Gastrocnemius medialis (tissue), 4 donors: ENCODE results near the gene TMEM8B.

Experiments
- CTCF ChIP-seq, 5 experiments: fragments of 450-650 bp in 3 of 5; fragments of 200-600 bp in 2 of 5; sonication (generic) in 2 of 5; IDR thresholded peaks in 4 of 5; conservative IDR thresholded peaks in 1 of 5; 1 replicate in 4 of 5; 2 replicates in 1 of 5; pipeline ENCODE4 v1.5.1; 2016 to 2019; ENCODE audit warnings: antibody characterized with exemption in 5 of 5, mild to moderate bottlenecking in 3 of 5, moderate library complexity in 3 of 5
- POLR2A ChIP-seq, 2 donors: fragments of 450-650 bp; IDR thresholded peaks; one replicate each; pipeline ENCODE4 v1.6.1; 2017; ENCODE audit warnings: antibody characterized with exemption in 2 of 2, mild to moderate bottlenecking in 2 of 2, moderate library complexity in 2 of 2

GRCh38 chr9:35859310-35859989 lies 30.4 kb downstream of the TMEM8B start:
- no peak for TF ChIP-seq CTCF (IDR thresholded peaks at IDR 0.05 in 4 of 5, conservative IDR thresholded peaks at IDR 0.05 in 1 of 5)
- TF ChIP-seq POLR2A (IDR thresholded peaks at IDR 0.05), result no peak
